A673 (cell line): ENCODE data around the gene UBE2E2.

Experiments
- EZH2 ChIP-seq: fragments of 200-600 bp; sonication (generic); IDR thresholded peaks from 2 replicates; pipeline ENCODE4 v1.6.1; 2017; ENCODE audit warnings: borderline replicate concordance, low read depth, mild to moderate bottlenecking, mixed read lengths, antibody characterized with exemption, low read length; ENCODE audit not compliant: poor library complexity, severe bottlenecking
- TF ChIP-seq, protein P1 (sequence below): fragments of 300-800, 200-600 bp; sonication (generic); conservative IDR thresholded peaks from 2 replicates; pipeline ENCODE4 v1.5.1; 2017; ENCODE audit warnings: low read depth, mild to moderate bottlenecking, antibody characterized with exemption, low read length, moderate library complexity, mixed read lengths

DNA sequence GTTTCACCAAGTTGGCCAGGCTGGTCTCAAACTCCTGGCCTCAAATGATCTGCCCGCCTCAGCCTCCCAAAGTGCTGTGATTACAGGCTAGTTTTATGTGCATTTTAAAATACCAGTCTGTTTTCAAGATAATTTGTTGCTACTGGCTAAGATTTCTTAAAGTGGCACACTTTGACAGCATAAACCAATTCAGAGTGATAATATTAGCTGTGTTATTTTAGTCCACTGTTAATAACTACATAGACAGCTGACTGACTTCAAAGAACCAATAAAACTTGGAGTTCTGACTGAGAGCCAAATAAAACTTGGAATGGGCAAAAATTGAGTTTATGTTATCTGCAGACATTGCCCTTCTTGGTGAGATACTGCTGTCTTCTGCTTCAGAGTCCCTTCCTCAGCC, 291.8 kb downstream of the UBE2E2 start:
- no peak for TF ChIP-seq EZH2
- TF ChIP-seq, protein P1, sequence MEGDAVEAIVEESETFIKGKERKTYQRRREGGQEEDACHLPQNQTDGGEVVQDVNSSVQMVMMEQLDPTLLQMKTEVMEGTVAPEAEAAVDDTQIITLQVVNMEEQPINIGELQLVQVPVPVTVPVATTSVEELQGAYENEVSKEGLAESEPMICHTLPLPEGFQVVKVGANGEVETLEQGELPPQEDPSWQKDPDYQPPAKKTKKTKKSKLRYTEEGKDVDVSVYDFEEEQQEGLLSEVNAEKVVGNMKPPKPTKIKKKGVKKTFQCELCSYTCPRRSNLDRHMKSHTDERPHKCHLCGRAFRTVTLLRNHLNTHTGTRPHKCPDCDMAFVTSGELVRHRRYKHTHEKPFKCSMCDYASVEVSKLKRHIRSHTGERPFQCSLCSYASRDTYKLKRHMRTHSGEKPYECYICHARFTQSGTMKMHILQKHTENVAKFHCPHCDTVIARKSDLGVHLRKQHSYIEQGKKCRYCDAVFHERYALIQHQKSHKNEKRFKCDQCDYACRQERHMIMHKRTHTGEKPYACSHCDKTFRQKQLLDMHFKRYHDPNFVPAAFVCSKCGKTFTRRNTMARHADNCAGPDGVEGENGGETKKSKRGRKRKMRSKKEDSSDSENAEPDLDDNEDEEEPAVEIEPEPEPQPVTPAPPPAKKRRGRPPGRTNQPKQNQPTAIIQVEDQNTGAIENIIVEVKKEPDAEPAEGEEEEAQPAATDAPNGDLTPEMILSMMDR: no peak
